Measurements from ENCODE around the gene ZNF878. TPM values are rescaled to one million over a fixed set of nuclear protein-coding genes. Genes with fewer than 3 reads are reported as not detected.

Gene ZNF878
- total and polyA plus RNA-seq, 2 of the 8 experiments (the other 6 are each of a cell fraction or from before 2014, with no cell fraction given), result 0.91 to 9.1 TPM

GRCh38 chr19:12098040-12098439 is 45.3 kb upstream of the ZNF878 start:
- Histone ChIP-seq H3K79me2 (ENCODE audit: control insufficient read depth in 1 of 2, insufficient read depth in 2 of 2, low read length in 2 of 2) (peaks cover 0 to 62% of the 10 kb centered on the region in 2 experiments; a peak in 3 of 4 replicates), H3K4me2 (ENCODE audit: insufficient read depth in 1 of 2, low read depth in 2 of 2, low read length in 2 of 2) (no peak overlapping the region)
- CTCF ChIA-PET (ENCODE audit: partially characterized antibody), result interaction anchor here (1.0 to 1.6 kb wide), 4 partner anchors 29 to 218 kb away, joined by 3 to 5 read pairs (median 4); partner anchors contain the start of gene ZNF20

More at GRCh38 chr19:12098040-12098439, 45.3 kb upstream of the ZNF878 start:
- Histone ChIP-seq H2BK20ac (ENCODE audit: low read length) (no peak overlapping the region), H3K4me1 (replicated peaks in 1 of 4; ENCODE audit: control insufficient read depth in 3 of 4, insufficient read depth in 4 of 4, low read length in 3 of 4) (no peaks in the 10 kb centered on the region; a peak in 1 of 7 replicates), H3K27ac (ENCODE audit: low read depth, low read length) (no peak overlapping the region), H2BK12ac (ENCODE audit: low read depth, low read length) (no peak overlapping the region), H3K23me2 (ENCODE audit: low read depth, low read length) (0 out of 2 replicates have a peak, but pooled peaks cover 2% of the 10 kb centered on the region), H3K9me3 (ENCODE audit: insufficient read depth in 2 of 2, low read depth in 1 of 2, low read length in 1 of 2) (peaks cover 13 to 16% of the 10 kb centered on the region in 2 experiments; a peak in 2 of 4 replicates), H2BK120ac (replicated peaks; ENCODE audit: low read depth, low read length) (no peak overlapping the region), H3K23ac (ENCODE audit: insufficient read length) (no peak overlapping the region), H3K4me3 (ENCODE audit: extremely low read depth in 1 of 4, insufficient read depth in 2 of 4, low read depth in 3 of 4, low read length in 4 of 4) (no peak overlapping the region), H4K20me1 (replicated peaks in 1 of 2; ENCODE audit: control insufficient read depth in 1 of 2, insufficient read depth in 2 of 2, low read length in 2 of 2) (no peaks in the 10 kb centered on the region), H3K79me1 (ENCODE audit: low read depth, low read length) (peaks cover 3% of the 10 kb centered on the region; the same call in 1 of the 2 replicates), H3K4ac (replicated peaks; ENCODE audit: insufficient read length, low read depth, low read length) (no peak overlapping the region), H3K18ac (ENCODE audit: extremely low read depth, low read length) (no peak overlapping the region), H3K14ac (ENCODE audit: insufficient read length) (no peak overlapping the region), H3K27me3 (replicated peaks in 1 of 4; ENCODE audit: control insufficient read depth in 3 of 4, extremely low read depth in 1 of 4, insufficient read depth in 3 of 4, low read length in 3 of 4) (no peaks in the 10 kb centered on the region), H3K9ac (replicated peaks in 1 of 4; ENCODE audit: extremely low read depth in 1 of 4, low read depth in 3 of 4, low read length in 3 of 4) (no peak overlapping the region), H2AFZ (ENCODE audit: low read length) (no peak overlapping the region), H3K56ac (replicated peaks; ENCODE audit: insufficient read length, low read depth, low read length) (no peak overlapping the region), H2BK5ac (ENCODE audit: low read depth, low read length) (no peak overlapping the region), H4K5ac (ENCODE audit: insufficient read length, low read depth, low read length) (no peak overlapping the region), H2AK5ac (ENCODE audit: low read depth, low read length) (no peak overlapping the region), H2BK15ac (ENCODE audit: low read length) (no peak overlapping the region), H4K8ac (ENCODE audit: extremely low read depth, insufficient read depth, low read length) (no peak overlapping the region), H3K36me3 (ENCODE audit: control insufficient read depth in 2 of 4, insufficient read depth in 4 of 4, low read length in 3 of 4) (peaks cover 2 to 50% (median 23%) of the 10 kb centered on the region in 4 experiments; a peak in 6 of 8 replicates), H4K91ac (replicated peaks; ENCODE audit: insufficient read length, low read length) (no peak overlapping the region)
- DNase-seq (ENCODE audit: low read depth in 1 of 2, low spot score in 2 of 2) (no peak), FAIRE-seq (no peak)
- WGBS, 2 experiments (ENCODE audit: extremely low coverage in 1 of 2, insufficient coverage in 1 of 2, insufficient read length in 1 of 2, insufficient replicate concordance in 2 of 2, low coverage in 1 of 2, low lambda C conversion rate in 2 of 2, missing lambda C conversion rate in 1 of 2), result 86% methylated on average over 7 of the region's 9 CpGs; no CpG with 5 or more reads in 1 of the 2 experiments
- POLR2A ChIA-PET (ENCODE audit: partially characterized antibody), result interaction anchor here (0.9 to 1.9 kb wide), 4 partner anchors 20 to 59 kb away, joined by 3 to 7 read pairs (median 4); partner anchors contain the start of genes ZNF625 and ZNF878
- TF ChIP-seq CTCF (IDR thresholded peaks at IDR 0.05; ENCODE audit: control extremely low read depth in 1 of 3, insufficient read depth in 1 of 3, low read depth in 1 of 3, low read length in 3 of 3), result no peak

All from H1 (cell line).